K562 (cell line): ENCODE results near the gene CECR2. TPM values are rescaled to one million over a fixed set of nuclear protein-coding genes. Genes with fewer than 3 reads are reported as not detected.

Source experiments
- ATF2 ChIP-seq: sonication (generic); formaldehyde crosslinking; IDR thresholded peaks from 2 replicates; pipeline ENCODE4 v1.8.1; 2022; ENCODE audit warnings: missing genetic modification reagents
- C11orf30 ChIP-seq: fragments of 450-650 bp; IDR thresholded peaks from 2 replicates; pipeline ENCODE4 v1.6.1; 2016; ENCODE audit warnings: low read depth, mild to moderate bottlenecking
- CBX8 ChIP-seq: fragments of 200-600 bp; sonication (generic); IDR thresholded peaks from 2 replicates; pipeline ENCODE4 v1.6.1; 2012; ENCODE audit warnings: borderline replicate concordance, mixed run types, low read depth, mild to moderate bottlenecking, moderate library complexity, mixed read lengths, low read length, control low read depth, inconsistent platforms; ENCODE audit not compliant: poor library complexity, severe bottlenecking; ENCODE audit errors: extremely low read depth
- CEBPG ChIP-seq, 3 experiments: fragments of 200-800 bp in 1 of 3; sonication (Bioruptor generic) in 1 of 3; sonication (generic) in 1 of 3; formaldehyde crosslinking in 1 of 3; IDR thresholded peaks in 2 of 3; conservative IDR thresholded peaks in 1 of 3; 2 replicates each; pipeline versions ENCODE4 v1.6.1 to v1.8.0; 2016 to 2022; ENCODE audit warnings: missing compliant biosample characterization in 2 of 3, missing genetic modification characterization in 2 of 3, mild to moderate bottlenecking in 1 of 3, missing genetic modification reagents in 1 of 3
- FOS ChIP-seq: IDR thresholded peaks from 3 replicates; pipeline ENCODE4 v1.6.1; 2011; ENCODE audit not compliant: insufficient read length; ENCODE audit errors: extremely low read depth
- HMGN3 ChIP-seq: IDR thresholded peaks from 2 replicates; pipeline ENCODE4 v1.6.1; 2011; ENCODE audit warnings: borderline replicate concordance, low read depth, mild to moderate bottlenecking, mixed read lengths, low read length; ENCODE audit not compliant: insufficient read length; ENCODE audit errors: extremely low read depth
- IFI16 ChIP-seq: fragments of 250-450 bp; sonication (Bioruptor Pico); IDR thresholded peaks from 2 replicates; pipeline ENCODE4 v2.1.2; 2022; ENCODE audit warnings: mild to moderate bottlenecking, inconsistent platforms
- ILF3 ChIP-seq: fragments of 450-650 bp; IDR thresholded peaks from 2 replicates; pipeline ENCODE4 v1.6.1; 2018; ENCODE audit warnings: antibody characterized with exemption, mild to moderate bottlenecking, moderate library complexity, borderline replicate concordance
- MAZ ChIP-seq, 2 experiments: fragments of 450-650 bp in 1 of 2; sonication (generic) in 1 of 2; formaldehyde crosslinking; IDR thresholded peaks in 1 of 2; conservative IDR thresholded peaks in 1 of 2; 2 replicates each; pipeline versions ENCODE4 v1.4.0 to v1.5.0; 2020; ENCODE audit warnings: mild to moderate bottlenecking in 1 of 2, missing genetic modification reagents in 1 of 2
- NR2C2 ChIP-seq, 2 experiments: fragments of 200-800 bp in 1 of 2; sonication (Bioruptor generic) in 1 of 2; sonication (generic) in 1 of 2; formaldehyde crosslinking in 1 of 2; IDR thresholded peaks; 2 replicates each; pipeline versions ENCODE4 v1.6.1 to v1.8.0; 2016 to 2022; ENCODE audit warnings: mild to moderate bottlenecking in 1 of 2, missing compliant biosample characterization in 1 of 2, missing genetic modification characterization in 1 of 2, missing genetic modification reagents in 1 of 2
- SMAD1 ChIP-seq: fragments of 150-350 bp; IDR thresholded peaks from 2 replicates; pipeline ENCODE4 v1.6.1; 2014; ENCODE audit warnings: low read length, low read depth; ENCODE audit not compliant: partially characterized antibody
- SMARCA4 ChIP-seq: fragments of 450-650 bp; IDR thresholded peaks from 2 replicates; pipeline ENCODE4 v1.6.1; 2016
- SMARCC2 ChIP-seq: fragments of 450-650 bp; IDR thresholded peaks from 2 replicates; pipeline ENCODE4 v1.6.1; 2017; ENCODE audit warnings: antibody characterized with exemption, moderate library complexity, mild to moderate bottlenecking, low read depth
- SNIP1 ChIP-seq: fragments of 450-650 bp; IDR thresholded peaks from 2 replicates; pipeline ENCODE4 v1.7.1; 2017; ENCODE audit warnings: low read depth, mild to moderate bottlenecking
- SRF ChIP-seq, 2 experiments: fragments of 250-450, 450-650 bp in 1 of 2; sonication (Bioruptor Pico) in 1 of 2; sonication (generic) in 1 of 2; formaldehyde crosslinking; IDR thresholded peaks; 2 replicates each; pipeline versions ENCODE4 v1.5.0 to v1.5.1; 2020 to 2022; ENCODE audit warnings: mild to moderate bottlenecking in 1 of 2, missing genetic modification reagents in 1 of 2
- SRSF9 ChIP-seq: fragments of 200-400 bp; formaldehyde crosslinking; IDR thresholded peaks from 2 replicates; pipeline ENCODE4 v1.6.1; 2017; ENCODE audit warnings: low read depth, low read length, borderline replicate concordance
- THRAP3 ChIP-seq: fragments of 450-650 bp; IDR thresholded peaks from 2 replicates; pipeline ENCODE4 v1.6.1; 2016; ENCODE audit warnings: mild to moderate bottlenecking, inconsistent platforms, borderline replicate concordance
- XRCC5 ChIP-seq: fragments of 200-400 bp; formaldehyde crosslinking; IDR thresholded peaks from 2 replicates; pipeline ENCODE4 v1.6.1; 2017; ENCODE audit warnings: low read depth, mild to moderate bottlenecking, low read length
- ZBTB43 ChIP-seq: sonication (generic); formaldehyde crosslinking; IDR thresholded peaks from 2 replicates; pipeline ENCODE4 v1.8.0; 2023; ENCODE audit warnings: mild to moderate bottlenecking, missing genetic modification reagents
- ZKSCAN8 ChIP-seq: fragments of 200-800 bp; sonication (Bioruptor generic); IDR thresholded peaks from 2 replicates; pipeline ENCODE4 v1.6.1; 2016; ENCODE audit warnings: missing genetic modification characterization, missing compliant biosample characterization
- ZNF175 ChIP-seq: fragments of 200-800 bp; sonication (Bioruptor generic); IDR thresholded peaks from 2 replicates; pipeline ENCODE4 v1.6.1; 2016; ENCODE audit warnings: low read depth, mild to moderate bottlenecking, missing genetic modification characterization, missing compliant biosample characterization
- ZNF184 ChIP-seq: sonication (generic); formaldehyde crosslinking; IDR thresholded peaks from 2 replicates; pipeline ENCODE4 v1.5.0; 2020; ENCODE audit warnings: missing genetic modification reagents
- ZNF282 ChIP-seq: sonication (generic); formaldehyde crosslinking; IDR thresholded peaks from 2 replicates; pipeline ENCODE4 v1.8.1; 2023; ENCODE audit warnings: missing genetic modification reagents
- ZNF311 ChIP-seq: fragments of 250-450 bp; sonication (Bioruptor Pico); IDR thresholded peaks from 2 replicates; pipeline ENCODE4 v1.4.0; 2020; ENCODE audit warnings: mild to moderate bottlenecking, moderate library complexity
- ZNF655 ChIP-seq: fragments of 250-450 bp; sonication (Bioruptor Pico); IDR thresholded peaks from 2 replicates; pipeline ENCODE4 v1.5.0; 2021
- polyA plus RNA-seq, 8 experiments: library from polyadenylated mRNA; depleted of rRNA in 4 of 8; stranded (reverse) in 5 of 8; unstranded in 3 of 8; fragments of >200 nt; fragmentation: Nextera tagmentation in 2 of 8; fragmentation: Illumina TruSeq in 1 of 8; extraction: Ambion mirVana in 2 of 8; extraction: Trizol in 1 of 8; gene quantifications; 2 replicates each; pipeline versions ENCODE4 v1.2.1 to v1.2.3, GENCODE V29; 2011 to 2014; ENCODE audit warnings: inconsistent platforms in 1 of 8, missing spikeins in 1 of 8
- total RNA-seq, 7 experiments: library from RNA; depleted of rRNA in 6 of 7; stranded (reverse); fragments of >200 nt in 6 of 7; fragmentation: Illumina TruSeq in 2 of 7; extraction: Trizol in 2 of 7; gene quantifications; 2 replicates each; pipeline versions ENCODE4 v1.2.1 to v1.2.3, GENCODE V29; 2011 to 2021; ENCODE audit warnings: low replicate concordance in 1 of 7

CECR2 gene
- total and polyA plus RNA-seq, 9 of the 15 experiments (the other 6 are each of a cell fraction or from before 2014, with no cell fraction given): 0.01 to 1.00 (median 0.27) TPM

- no peak for TF ChIP-seq ZBTB43 (CRISPR knock-in tag)
- no peak for TF ChIP-seq CBX8
- no peak for TF ChIP-seq THRAP3
- no peak for TF ChIP-seq ILF3
- TF ChIP-seq HMGN3: no peak
- TF ChIP-seq SMARCC2: peak; percentile 84; the same call in 1 of the 2 replicates
- no peak for TF ChIP-seq ZNF311
- no peak for TF ChIP-seq ATF2 (CRISPR knock-in tag)
- TF ChIP-seq ZNF184: no peak
- TF ChIP-seq SRF (CRISPR knock-in tag; IDR thresholded peaks at IDR 0.05): no peak
- TF ChIP-seq ZKSCAN8 (CRISPR knock-in tag): no peak
- TF ChIP-seq SMAD1: no peak
- no peak for TF ChIP-seq ZNF655 (CRISPR knock-in tag)
- no peak for TF ChIP-seq FOS
- TF ChIP-seq ZNF175 (CRISPR knock-in tag): no peak; the same call in 1 of the 2 replicates
- TF ChIP-seq XRCC5: no peak
- no peak for TF ChIP-seq CEBPG (CRISPR knock-in tag; IDR thresholded peaks at IDR 0.05)
- 0 out of 4 replicates have a peak, but pooled peaks of 1 of the 2 experiments have one; percentile 33 for TF ChIP-seq CEBPG (tag; conservative IDR thresholded peaks at IDR 0.05 in 1 of 2, IDR thresholded peaks at IDR 0.05 in 1 of 2)
- peak; percentile 91 for TF ChIP-seq SMARCA4
- no peak for TF ChIP-seq MAZ (CRISPR knock-in tag; conservative IDR thresholded peaks at IDR 0.05 in 1 of 2, IDR thresholded peaks at IDR 0.05 in 1 of 2)
- TF ChIP-seq C11orf30: no peak
- TF ChIP-seq IFI16 (CRISPR knock-in tag): no peak
- TF ChIP-seq ZNF282 (CRISPR knock-in tag): no peak
- TF ChIP-seq NR2C2 (CRISPR knock-in tag; IDR thresholded peaks at IDR 0.05): no peak
- TF ChIP-seq NR2C2 (tag; IDR thresholded peaks at IDR 0.05): peak; percentile 52; the same call in 1 of the 2 replicates
- TF ChIP-seq SNIP1: no peak
- no peak for TF ChIP-seq SRSF9
Measured at GRCh38 chr22:17359501-17359900, 9.8 kb upstream of the CECR2 start (continued).
